Measurements from ENCODE around the gene MLXIP.
"Not testable (repeated sequence)": the region's sequence is repeated elsewhere in the genome, so short reads cannot be mapped to it uniquely, and the experiment has no call there.

Gene MLXIP

GRCh38 chr12:122078141-122079032, at the start of gene MLXIP:
MLXIP (plus strand) TSS chr12:122078756; CDS start chr12:122078854, 98 bp downstream.
- peak; percentile 95 for DNase-seq (ENCODE audit: low spot score)

- DNase-seq (ENCODE audit: low spot score), result no peak
Observed at GRCh38 chr12:122028905-122029560, 49.5 kb upstream of the MLXIP start.

- DNase-seq (ENCODE audit: low spot score), result no peak
Observed at GRCh38 chr12:122029620-122030423, 48.7 kb upstream of the MLXIP start.

GRCh38 chr12:122030424-122031035, 48.0 kb upstream of the MLXIP start:
- no peak for DNase-seq (ENCODE audit: low spot score)

GRCh38 chr12:122031342-122032216, 47.0 kb upstream of the MLXIP start:
- peak; percentile 87 for DNase-seq (ENCODE audit: low spot score)

GRCh38 chr12:122032580-122032979, 46.0 kb upstream of the MLXIP start:
- no peak for DNase-seq (ENCODE audit: low spot score)

- DNase-seq (ENCODE audit: low spot score), result no peak
Observed at GRCh38 chr12:122035292-122035691, 43.3 kb upstream of the MLXIP start.

GRCh38 chr12:122036153-122036552, 42.4 kb upstream of the MLXIP start:
- no peak for DNase-seq (ENCODE audit: low spot score)

GRCh38 chr12:122040579-122041386, 37.8 kb upstream of the MLXIP start:
- no peak for DNase-seq (ENCODE audit: low spot score)

GRCh38 chr12:122041458-122041857, 37.1 kb upstream of the MLXIP start:
- DNase-seq (ENCODE audit: low spot score), result not testable (repeated sequence)

GRCh38 chr12:122042910-122043309, 35.6 kb upstream of the MLXIP start:
- DNase-seq (ENCODE audit: low spot score), result no peak

- no peak for DNase-seq (ENCODE audit: low spot score)
Observed at GRCh38 chr12:122043476-122043875, 35.1 kb upstream of the MLXIP start.

GRCh38 chr12:122045262-122045661, 33.3 kb upstream of the MLXIP start:
- DNase-seq (ENCODE audit: low spot score), result no peak

GRCh38 chr12:122046145-122046544, 32.4 kb upstream of the MLXIP start:
- DNase-seq (ENCODE audit: low spot score), result no peak

- DNase-seq (ENCODE audit: low spot score), result no peak
Observed at GRCh38 chr12:122048151-122048550, 30.4 kb upstream of the MLXIP start.

GRCh38 chr12:122049827-122050226, 28.7 kb upstream of the MLXIP start:
- no peak for DNase-seq (ENCODE audit: low spot score)

- no peak for DNase-seq (ENCODE audit: low spot score)
Observed at GRCh38 chr12:122050706-122051105, 27.9 kb upstream of the MLXIP start.

GRCh38 chr12:122051231-122051876, 27.2 kb upstream of the MLXIP start:
- no peak for DNase-seq (ENCODE audit: low spot score)

GRCh38 chr12:122052285-122052684, 26.3 kb upstream of the MLXIP start:
- no peak for DNase-seq (ENCODE audit: low spot score)
